ENCODE results near the gene TUBGCP4. TPM values are rescaled to one million over a fixed set of nuclear protein-coding genes. Genes with fewer than 3 reads are reported as not detected.

TUBGCP4 gene
- total RNA-seq, 4 donors from 2014 or later, result 11.8 to 17.5 (median 14.3) TPM

GRCh38 chr15:43406189-43406588 is 35.3 kb downstream of the TUBGCP4 start:
- peaks cover 0 to 98% (median 29%) of the 10 kb centered on the region in 3 donors for H3K36me3 ChIP-seq
- H3K27ac ChIP-seq, result no peak overlapping the region
- TF ChIP-seq EP300 (IDR thresholded peaks at IDR 0.05), result no peak
- TF ChIP-seq POLR2A (IDR thresholded peaks at IDR 0.05), result no peak
- no peak for TF ChIP-seq CTCF (IDR thresholded peaks at IDR 0.05)
- H3K4me3 ChIP-seq, result no peak overlapping the region
- 57 to 59% methylated on average over 2 of the region's 2 CpGs for WGBS, 2 donors
- no peaks in the 10 kb centered on the region for H3K9me3 ChIP-seq
- no peaks in the 10 kb centered on the region for H3K4me1 ChIP-seq
- no peaks in the 10 kb centered on the region for H3K27me3 ChIP-seq
- no peak for DNase-seq (ENCODE audit: low spot score in 2 of 2)

GRCh38 chr15:43406808-43407207 is 35.9 kb downstream of the TUBGCP4 start:
- H3K4me1 ChIP-seq, result no peaks in the 10 kb centered on the region
- DNase-seq (ENCODE audit: low spot score in 2 of 2), result no peak
- H3K9me3 ChIP-seq, result no peaks in the 10 kb centered on the region
- H3K27ac ChIP-seq, result no peak overlapping the region
- no peak for TF ChIP-seq POLR2A (IDR thresholded peaks at IDR 0.05)
- no peak for TF ChIP-seq CTCF (IDR thresholded peaks at IDR 0.05)
- TF ChIP-seq EP300 (IDR thresholded peaks at IDR 0.05), result no peak
- H3K36me3 ChIP-seq, result peaks cover 0 to 98% (median 29%) of the 10 kb centered on the region in 3 donors
- H3K27me3 ChIP-seq, result no peaks in the 10 kb centered on the region
- H3K4me3 ChIP-seq, result no peak overlapping the region
- 90 to 91% methylated on average over 2 of the region's 2 CpGs for WGBS, 2 donors

- Histone ChIP-seq H3K4me3 (no peak overlapping the region), H3K27ac (no peak overlapping the region), H3K9me3 (no peaks in the 10 kb centered on the region), H3K36me3 (peaks cover 0 to 98% (median 34%) of the 10 kb centered on the region in 3 donors), H3K27me3 (no peaks in the 10 kb centered on the region), H3K4me1 (no peaks in the 10 kb centered on the region)
- WGBS, 2 donors, result 84 to 88% methylated on average over 4 of the region's 4 CpGs
- no peak for TF ChIP-seq CTCF (IDR thresholded peaks at IDR 0.05)
- no peak for TF ChIP-seq POLR2A (IDR thresholded peaks at IDR 0.05)
- no peak for TF ChIP-seq EP300 (IDR thresholded peaks at IDR 0.05)
- DNase-seq (ENCODE audit: low spot score in 2 of 2), result no peak
These were observed 37.9 kb downstream of the TUBGCP4 start for GRCh38 chr15:43408789-43409188.

- TF ChIP-seq EP300 (IDR thresholded peaks at IDR 0.05) (no peak), CTCF (IDR thresholded peaks at IDR 0.05) (no peak), POLR2A (IDR thresholded peaks at IDR 0.05) (no peak)
- 64 to 66% methylated on average over 5 of the region's 5 CpGs for WGBS, 2 donors
- H3K27me3 ChIP-seq, result no peaks in the 10 kb centered on the region
- DNase-seq (ENCODE audit: low spot score in 2 of 2), result no peak
- no peak overlapping the region for H3K4me3 ChIP-seq
- no peaks in the 10 kb centered on the region for H3K4me1 ChIP-seq
- H3K36me3 ChIP-seq, result peaks cover 0 to 98% (median 28%) of the 10 kb centered on the region in 3 donors
- H3K27ac ChIP-seq, result no peak overlapping the region
- no peaks in the 10 kb centered on the region for H3K9me3 ChIP-seq
These were observed 39.8 kb downstream of the TUBGCP4 start for GRCh38 chr15:43410572-43411214.

GRCh38 chr15:43412096-43412495 is 41.2 kb downstream of the TUBGCP4 start:
- Histone ChIP-seq H3K27ac (no peak overlapping the region), H3K4me1 (no peaks in the 10 kb centered on the region), H3K4me3 (no peak overlapping the region), H3K9me3 (no peaks in the 10 kb centered on the region), H3K27me3 (no peaks in the 10 kb centered on the region), H3K36me3 (peaks cover 0 to 98% (median 28%) of the 10 kb centered on the region in 3 donors)
- no peak for DNase-seq (ENCODE audit: low spot score in 2 of 2)
- 87 to 88% methylated on average over 1 of the region's 1 CpG for WGBS, 2 donors
- TF ChIP-seq EP300 (IDR thresholded peaks at IDR 0.05) (no peak), CTCF (IDR thresholded peaks at IDR 0.05) (no peak), POLR2A (IDR thresholded peaks at IDR 0.05) (no peak)
